SHP77 treated with DMSO at 0.1 percent for 48 hours (cell line): ENCODE measurements around the gene C4A.
"Not testable (repeated sequence)": the region's sequence is repeated elsewhere in the genome, so short reads cannot be mapped to it uniquely, and the experiment has no call there.

Experiments
- DNase-seq: peaks from one replicate; lab custom pipeline; 2025; lab: John Stamatoyannopoulos, UW

C4A gene

GRCh38 chr6:31979238-31979898 is 2.5 kb upstream of the C4A start:
- no peak for DNase-seq

DNA sequence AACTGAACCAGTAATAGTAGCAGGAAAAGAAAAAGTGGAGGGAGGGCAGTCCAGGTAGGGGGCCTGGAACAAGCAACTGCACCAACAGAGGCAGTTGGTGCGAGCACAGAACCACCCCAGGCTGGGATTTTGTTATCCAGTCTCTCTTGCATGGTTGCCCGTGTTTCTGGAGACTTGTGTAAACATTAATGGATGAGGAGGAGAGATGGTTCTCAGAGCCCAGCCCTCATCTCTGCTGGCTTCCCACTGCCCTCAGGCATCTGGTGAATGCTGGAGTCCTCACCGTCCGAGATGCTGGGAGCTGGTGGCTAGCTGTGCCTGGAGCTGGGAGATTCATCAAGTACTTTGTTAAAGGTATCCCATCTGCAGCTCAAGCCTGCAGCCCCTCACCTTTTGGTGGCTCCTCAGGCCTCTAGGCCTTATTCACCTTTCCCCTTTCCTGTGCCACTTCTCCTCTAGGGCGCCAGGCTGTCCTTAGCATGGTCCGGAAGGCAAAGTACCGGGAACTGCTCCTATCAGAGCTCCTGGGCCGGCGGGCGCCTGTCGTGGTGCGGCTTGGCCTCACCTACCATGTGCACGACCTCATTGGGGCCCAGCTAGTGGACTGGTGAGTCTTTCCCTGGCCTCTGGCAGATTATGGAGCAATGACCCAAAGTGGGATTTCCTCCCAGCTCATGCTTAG is 1.5 kb upstream of the C4A start:
- DNase-seq = not testable (repeated sequence)

DNA sequence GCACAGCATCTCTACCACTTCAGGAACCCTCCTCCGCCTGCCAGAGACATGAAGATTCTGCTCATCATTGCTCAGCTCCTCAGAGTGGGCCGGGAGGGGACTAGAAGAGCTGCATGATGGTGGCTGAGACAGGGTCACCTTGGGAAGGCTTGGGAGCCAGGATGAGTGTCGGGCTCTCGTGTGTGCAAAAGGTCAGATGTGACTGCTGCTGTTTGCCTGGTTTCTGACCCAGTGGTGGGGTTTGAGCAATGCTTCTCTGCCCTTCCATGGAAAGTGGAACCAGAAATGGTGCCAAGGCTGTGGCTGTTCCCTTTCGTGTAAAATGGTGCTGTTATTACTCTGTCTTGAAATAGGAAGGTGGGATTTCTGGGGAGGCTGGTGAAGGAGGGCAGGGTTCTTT is 859 bp upstream of the C4A start:
- not testable (repeated sequence) for DNase-seq

GRCh38 chr6:31989363-31989762 is 7.5 kb downstream of the C4A start:
- DNase-seq = not testable (repeated sequence)

DNA sequence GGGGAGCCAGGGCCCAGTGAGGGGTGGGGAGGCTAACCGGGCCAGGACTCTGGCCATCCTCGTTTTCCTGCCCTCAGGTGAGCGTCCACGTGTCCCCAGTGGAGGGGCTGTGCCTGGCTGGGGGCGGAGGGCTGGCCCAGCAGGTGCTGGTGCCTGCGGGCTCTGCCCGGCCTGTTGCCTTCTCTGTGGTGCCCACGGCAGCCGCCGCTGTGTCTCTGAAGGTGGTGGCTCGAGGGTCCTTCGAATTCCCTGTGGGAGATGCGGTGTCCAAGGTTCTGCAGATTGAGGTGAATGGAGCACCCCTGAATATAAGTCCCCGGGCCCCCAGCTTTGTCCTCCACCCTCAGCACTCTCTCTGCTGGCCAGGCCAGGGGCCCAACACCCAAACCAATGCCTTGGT is 12.6 kb downstream of the C4A start:
- DNase-seq = not testable (repeated sequence)

DNA sequence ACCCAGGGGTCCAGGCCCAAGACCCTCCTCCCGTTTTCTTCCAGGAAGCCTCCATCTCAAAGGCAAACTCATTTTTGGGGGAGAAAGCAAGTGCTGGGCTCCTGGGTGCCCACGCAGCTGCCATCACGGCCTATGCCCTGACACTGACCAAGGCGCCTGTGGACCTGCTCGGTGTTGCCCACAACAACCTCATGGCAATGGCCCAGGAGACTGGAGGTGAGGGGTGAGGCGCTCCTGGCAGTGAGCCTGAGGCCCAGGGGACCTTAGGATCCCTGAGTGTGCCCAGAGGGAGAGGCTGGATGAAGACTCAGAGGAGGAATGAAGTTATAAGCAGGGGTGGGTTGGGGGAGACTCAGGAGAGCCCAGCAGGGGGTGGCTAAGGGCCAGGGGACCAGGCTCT is 14.5 kb downstream of the C4A start:
- not testable (repeated sequence) for DNase-seq

DNA sequence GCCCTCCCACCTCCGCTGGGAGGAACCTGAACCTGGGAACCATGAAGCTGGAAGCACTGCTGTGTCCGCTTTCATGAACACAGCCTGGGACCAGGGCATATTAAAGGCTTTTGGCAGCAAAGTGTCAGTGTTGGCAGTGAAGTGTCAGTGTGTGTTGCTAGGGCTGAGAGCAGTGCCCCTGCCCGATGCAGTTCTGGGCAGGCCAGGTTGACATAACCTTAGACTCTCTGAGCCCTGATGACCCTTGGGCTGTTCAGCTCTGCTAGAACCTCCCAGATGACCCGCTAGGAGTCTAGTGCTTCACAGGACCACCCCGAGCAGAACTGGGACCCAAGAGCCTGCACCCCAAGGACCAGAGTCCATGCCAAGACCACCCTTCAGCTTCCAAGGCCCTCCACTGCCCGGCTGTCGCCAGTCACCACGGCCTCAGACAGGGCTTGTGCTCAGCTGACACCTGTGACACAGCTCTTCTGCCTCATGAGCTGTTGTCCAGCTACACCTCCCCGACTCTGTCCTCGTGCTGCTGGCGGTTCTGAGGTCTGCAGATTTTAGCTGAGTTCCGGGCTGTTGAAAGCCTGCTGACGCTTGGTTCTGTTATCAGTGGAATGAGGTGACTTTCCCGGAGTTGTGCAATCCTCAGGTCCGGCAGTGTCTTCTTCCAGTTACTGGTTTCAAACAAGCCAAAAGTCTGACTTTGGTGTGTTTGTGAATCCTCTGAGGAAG is 20.9 kb downstream of the C4A start:
- DNase-seq = not testable (repeated sequence)

- not testable (repeated sequence) for DNase-seq
These were observed 21.4 kb downstream of the C4A start for GRCh38 chr6:32003301-32003700.

GRCh38 chr6:32004393-32004792 is 22.5 kb downstream of the C4A start:
- not testable (repeated sequence) for DNase-seq

DNA sequence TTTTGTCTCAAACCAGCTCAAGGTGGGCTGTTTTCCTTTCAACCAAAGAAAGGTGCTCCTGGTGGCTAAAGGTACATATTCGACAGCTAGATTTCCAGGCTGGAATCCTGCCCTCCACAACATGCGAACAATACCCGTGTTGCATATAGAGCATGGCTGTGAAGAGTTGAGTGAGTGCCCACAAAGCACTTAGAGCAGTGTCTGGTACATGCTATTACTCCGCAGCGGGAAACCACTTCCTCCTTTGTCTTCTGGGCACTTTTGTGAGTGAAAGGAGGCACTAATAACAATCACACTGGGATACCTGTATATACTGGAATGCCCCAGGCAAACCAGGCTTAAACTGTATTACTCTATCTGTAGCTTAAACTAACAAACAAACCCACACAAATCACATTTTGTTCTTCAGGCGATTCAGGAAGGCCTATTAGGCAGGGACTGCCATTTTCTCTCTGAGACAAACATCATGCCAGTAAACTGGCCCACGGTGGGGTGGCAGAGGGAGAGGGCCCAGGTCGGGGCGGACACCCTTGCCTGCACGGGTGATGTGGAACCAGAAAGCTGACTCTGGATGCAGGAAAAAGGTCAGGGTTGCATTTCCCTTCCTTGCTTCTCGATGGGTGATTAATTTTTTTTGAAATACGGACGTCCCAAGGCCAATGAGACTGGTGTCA is 23.1 kb downstream of the C4A start:
- DNase-seq = not testable (repeated sequence)

- not testable (repeated sequence) for DNase-seq
These were observed 23.7 kb downstream of the C4A start for GRCh38 chr6:32005538-32005880.

GRCh38 chr6:32005991-32006529 is 24.2 kb downstream of the C4A start:
- not testable (repeated sequence) for DNase-seq

GRCh38 chr6:32007086-32007485 is 25.2 kb downstream of the C4A start:
- not testable (repeated sequence) for DNase-seq

- not testable (repeated sequence) for DNase-seq
These were observed 26.2 kb downstream of the C4A start for GRCh38 chr6:32008037-32008436.

- not testable (repeated sequence) for DNase-seq
These were observed 26.8 kb downstream of the C4A start for GRCh38 chr6:32008616-32009015.

GRCh38 chr6:32009537-32009936 is 27.7 kb downstream of the C4A start:
- not testable (repeated sequence) for DNase-seq

- DNase-seq = not testable (repeated sequence)
These were observed 29.1 kb downstream of the C4A start for GRCh38 chr6:32010856-32011530.

DNA sequence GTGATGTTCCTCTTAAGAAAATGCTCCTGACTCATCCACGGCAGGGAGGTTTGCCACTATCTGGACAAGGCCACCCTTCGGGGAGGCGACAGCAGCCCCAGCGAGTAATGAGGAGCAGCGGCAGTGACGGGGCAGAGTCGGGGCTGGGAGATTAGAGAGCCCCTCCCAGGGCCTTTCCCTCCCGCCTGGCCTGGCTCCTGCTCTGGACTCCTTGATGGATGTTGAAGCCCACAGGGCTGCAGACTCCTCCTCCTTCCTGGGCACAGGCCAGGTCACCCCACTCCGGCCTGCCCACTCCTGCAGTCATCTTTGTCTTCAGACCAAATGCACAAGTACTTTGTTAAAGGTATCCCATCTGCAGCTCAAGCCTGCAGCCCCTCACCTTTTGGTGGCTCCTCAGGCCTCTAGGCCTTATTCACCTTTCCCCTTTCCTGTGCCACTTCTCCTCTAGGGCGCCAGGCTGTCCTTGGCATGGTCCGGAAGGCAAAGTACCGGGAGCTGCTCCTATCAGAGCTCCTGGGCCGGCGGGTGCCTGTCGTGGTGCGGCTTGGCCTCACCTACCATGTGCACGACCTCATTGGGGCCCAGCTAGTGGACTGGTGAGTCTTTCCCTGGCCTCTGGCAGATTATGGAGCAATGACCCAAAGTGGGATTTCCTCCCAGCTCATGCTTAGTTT is 31.2 kb downstream of the C4A start:
- DNase-seq = not testable (repeated sequence)

DNA sequence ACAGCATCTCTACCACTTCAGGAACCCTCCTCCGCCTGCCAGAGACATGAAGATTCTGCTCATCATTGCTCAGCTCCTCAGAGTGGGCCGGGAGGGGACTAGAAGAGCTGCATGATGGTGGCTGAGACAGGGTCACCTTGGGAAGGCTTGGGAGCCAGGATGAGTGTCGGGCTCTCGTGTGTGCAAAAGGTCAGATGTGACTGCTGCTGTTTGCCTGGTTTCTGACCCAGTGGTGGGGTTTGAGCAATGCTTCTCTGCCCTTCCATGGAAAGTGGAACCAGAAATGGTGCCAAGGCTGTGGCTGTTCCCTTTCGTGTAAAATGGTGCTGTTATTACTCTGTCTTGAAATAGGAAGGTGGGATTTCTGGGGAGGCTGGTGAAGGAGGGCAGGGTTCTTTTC is 31.9 kb downstream of the C4A start:
- DNase-seq = not testable (repeated sequence)

- DNase-seq = not testable (repeated sequence)
These were observed 32.7 kb downstream of the C4A start, which contains the start of gene C4B for GRCh38 chr6:32014547-32014946. Gene C4B, plus strand, starts transcription at chr6:32014795. Its CDS starts 51 bp downstream, at chr6:32014846.

DNA sequence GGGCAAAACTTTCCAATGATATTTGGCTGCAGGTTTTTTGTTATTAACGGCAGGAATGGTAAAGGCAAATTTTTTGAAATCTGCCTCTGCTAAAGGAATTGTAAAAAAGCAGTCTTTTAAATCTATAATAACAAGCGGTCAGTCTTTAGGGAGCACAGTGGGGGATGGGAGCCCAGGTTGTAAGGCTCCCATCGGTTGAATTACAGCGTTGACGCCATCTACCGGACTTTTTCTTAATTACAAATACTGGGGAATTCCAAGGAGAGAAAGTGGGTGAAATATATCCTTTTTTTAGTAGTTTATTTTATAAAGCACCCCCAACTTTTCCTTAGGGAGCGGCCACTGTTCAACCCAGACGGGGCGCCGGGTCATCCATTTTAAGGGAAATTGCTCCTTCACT is 40.2 kb downstream of the C4A start:
- not testable (repeated sequence) for DNase-seq
